VCaP (cell line): ENCODE results near the gene OTOS.

Source experiments
- H3K27ac ChIP-seq: fragments of 450-650 bp; 2 replicates; pipeline ENCODE4 v1.5.1; 2017
- TF ChIP-seq, protein P1 (sequence below): fragments of 450-650 bp; conservative IDR thresholded peaks from 2 replicates; pipeline ENCODE4 v1.5.1; 2017; ENCODE audit warnings: mild to moderate bottlenecking, moderate library complexity

Gene OTOS

DNA sequence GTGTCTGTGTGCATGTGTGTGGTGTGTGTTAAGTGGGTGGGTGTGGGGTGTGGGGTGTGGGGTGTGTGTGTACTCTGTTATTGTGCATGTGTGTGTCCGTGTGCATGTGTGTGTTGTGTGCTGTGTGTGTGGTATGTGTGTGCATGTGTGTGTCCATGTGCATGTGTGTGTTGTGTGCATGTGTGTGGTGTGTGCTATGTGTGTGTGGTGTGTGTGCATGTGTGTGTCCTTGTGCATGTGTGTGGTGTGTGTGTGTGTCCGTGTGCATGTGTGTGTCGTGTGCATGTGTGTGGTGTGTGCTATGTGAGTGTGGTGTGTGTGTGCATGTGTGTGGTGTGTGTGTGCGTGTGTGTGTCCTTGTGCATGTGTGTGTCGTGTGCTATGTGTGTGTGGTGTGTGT is 6.9 kb upstream of the OTOS start:
- TF ChIP-seq, protein P1, sequence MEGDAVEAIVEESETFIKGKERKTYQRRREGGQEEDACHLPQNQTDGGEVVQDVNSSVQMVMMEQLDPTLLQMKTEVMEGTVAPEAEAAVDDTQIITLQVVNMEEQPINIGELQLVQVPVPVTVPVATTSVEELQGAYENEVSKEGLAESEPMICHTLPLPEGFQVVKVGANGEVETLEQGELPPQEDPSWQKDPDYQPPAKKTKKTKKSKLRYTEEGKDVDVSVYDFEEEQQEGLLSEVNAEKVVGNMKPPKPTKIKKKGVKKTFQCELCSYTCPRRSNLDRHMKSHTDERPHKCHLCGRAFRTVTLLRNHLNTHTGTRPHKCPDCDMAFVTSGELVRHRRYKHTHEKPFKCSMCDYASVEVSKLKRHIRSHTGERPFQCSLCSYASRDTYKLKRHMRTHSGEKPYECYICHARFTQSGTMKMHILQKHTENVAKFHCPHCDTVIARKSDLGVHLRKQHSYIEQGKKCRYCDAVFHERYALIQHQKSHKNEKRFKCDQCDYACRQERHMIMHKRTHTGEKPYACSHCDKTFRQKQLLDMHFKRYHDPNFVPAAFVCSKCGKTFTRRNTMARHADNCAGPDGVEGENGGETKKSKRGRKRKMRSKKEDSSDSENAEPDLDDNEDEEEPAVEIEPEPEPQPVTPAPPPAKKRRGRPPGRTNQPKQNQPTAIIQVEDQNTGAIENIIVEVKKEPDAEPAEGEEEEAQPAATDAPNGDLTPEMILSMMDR, result no peak
- H3K27ac ChIP-seq, result no peak overlapping the region

DNA sequence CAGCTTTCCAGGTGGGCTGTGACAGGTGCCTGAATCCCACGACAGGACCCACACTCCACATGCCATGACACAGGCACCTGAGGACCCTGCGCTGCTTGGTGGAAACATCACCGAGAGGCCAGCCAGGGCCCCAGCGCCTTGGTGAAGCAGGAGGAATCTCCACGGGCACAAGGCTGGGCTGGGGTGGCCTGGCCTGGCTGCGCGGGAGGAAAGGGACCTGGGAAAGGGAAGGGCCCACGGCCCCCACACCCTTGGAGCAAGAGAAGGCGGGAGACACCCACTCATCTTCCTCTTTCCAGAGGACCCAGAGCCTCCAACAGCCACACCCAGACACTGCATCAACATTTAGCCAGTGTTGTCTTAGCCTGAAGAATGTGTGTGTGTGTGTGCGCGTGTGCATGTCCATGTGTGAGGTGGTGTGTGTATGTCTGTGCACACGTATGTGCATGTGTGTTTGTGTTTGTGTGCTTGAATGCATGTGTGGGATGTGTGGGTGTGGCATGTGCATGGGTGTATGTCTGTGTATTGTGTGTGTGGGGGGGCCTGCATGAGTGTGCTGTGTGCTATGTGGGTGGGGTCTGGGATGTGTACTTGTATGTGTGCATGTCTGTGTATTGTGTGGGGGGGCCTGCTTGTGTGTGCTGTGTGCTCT is 6.3 kb upstream of the OTOS start:
- no peak overlapping the region for H3K27ac ChIP-seq

DNA sequence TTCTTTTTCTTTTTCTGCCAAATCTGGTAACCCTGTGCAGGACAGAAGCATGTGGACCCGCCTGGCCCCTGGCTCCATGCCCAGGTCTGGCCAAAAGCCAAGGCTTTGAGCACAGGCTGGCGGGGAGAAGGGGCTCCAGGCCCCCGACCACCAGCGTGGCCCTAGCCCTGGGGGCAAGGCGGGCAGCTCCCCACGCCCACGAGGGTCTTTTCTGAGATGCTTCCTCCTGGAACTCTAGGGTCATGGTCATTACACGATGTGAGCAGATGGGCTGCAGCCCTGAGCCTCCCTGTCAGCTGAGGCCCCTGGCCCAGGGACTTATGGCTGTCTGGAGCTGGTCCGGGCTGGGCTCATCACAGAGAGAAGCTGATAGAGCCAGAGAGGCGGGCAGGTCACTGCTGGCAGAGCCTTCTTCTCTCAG is 5.7 kb upstream of the OTOS start:
- TF ChIP-seq, protein P1, result no peak
- H3K27ac ChIP-seq, result no peak overlapping the region

More for the DNA sequence above, 6.3 kb upstream of the OTOS start:
- TF ChIP-seq, protein P1, result no peak

DNA sequence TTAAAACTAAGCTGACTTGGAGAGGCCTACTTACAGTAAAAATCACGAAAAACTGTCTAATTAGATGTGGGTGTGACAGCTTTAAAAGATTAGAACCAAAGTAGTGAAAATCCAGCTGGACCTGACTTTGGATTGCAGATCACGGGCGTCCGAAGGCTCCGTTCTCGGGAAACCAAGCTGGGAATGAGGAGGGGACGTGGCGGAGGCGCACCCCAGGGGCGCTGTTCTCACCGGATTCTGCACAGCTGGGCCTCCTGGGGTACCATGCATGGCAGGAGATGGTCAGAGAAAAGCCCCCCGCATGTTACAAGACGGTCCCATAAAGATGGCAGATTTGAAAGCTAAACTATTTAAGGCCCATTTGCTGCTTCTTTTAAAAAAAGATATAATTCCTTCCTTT is 5.0 kb upstream of the OTOS start:
- TF ChIP-seq, protein P1, result no peak
- no peak overlapping the region for H3K27ac ChIP-seq

DNA sequence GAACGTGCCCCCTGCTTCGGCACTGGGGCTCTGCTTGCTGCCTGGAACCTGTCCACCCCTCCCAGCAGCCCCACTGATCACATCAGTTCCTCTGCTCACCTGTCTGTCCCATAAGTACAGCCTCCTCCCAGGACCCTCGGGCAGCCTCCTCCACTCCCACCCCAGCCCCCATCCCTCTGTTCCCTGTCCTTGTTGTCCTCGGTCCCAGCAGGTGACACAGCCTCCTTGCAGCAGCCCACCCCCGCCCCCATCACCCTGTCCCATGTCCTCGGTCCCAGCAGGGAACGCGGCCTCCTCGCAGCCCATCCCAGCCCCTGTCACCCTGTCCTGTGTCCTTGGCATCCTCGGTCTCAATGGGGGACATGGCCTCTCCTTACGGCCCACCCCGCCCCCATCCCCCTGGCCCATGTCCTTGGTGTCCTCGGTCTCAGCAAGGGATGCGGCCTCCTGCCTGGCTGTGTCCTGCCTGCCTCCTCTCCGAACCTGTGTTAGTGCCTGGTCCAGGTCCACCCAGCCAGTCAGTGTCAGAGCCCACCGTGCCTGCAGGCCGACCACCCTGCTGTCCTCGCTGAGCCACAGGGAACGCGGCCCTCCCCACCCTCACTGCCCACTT is 4.3 kb upstream of the OTOS start:
- H3K27ac ChIP-seq, result no peak overlapping the region
- TF ChIP-seq, protein P1, result no peak

DNA sequence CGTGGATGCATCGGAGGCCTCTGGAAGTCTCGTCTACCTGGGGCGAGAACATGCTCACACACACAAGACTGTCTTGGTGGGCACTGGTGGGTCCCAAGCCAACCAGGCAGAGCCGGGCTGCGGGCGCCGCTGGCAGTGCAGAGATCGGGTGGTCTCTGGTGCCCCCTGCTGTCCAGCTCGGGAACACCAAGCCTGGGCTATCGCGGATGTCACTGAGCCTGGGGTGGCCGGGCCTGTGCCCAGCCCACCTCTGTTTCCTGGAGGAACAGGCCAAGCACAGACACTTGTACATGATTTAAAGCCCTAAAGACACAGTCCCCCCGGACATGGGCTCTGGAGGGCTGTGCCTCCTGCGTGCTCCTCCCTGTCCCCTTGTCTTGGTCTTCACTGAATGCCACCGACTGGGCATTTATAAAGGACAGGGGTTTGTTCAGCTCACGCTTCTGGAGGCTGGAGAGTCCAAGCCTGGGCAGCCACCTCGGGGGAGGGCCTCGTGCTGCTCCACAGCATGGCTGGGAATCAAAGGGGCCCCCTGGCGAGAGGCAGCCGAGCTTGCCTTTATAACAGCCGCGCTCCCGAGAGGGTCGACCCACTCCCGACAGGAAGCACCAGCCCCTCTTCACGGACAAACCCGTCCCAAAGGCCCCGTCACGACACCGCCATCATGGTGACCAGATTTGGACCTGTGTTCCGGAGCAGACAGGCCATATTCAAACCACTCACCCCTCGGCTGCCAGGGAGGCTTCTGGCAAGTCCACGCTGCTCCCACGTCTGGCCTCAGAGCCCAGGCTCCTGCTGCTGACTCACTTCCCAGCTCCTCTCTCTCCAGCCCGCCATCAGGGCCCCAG is 3.6 kb upstream of the OTOS start:
- TF ChIP-seq, protein P1, result peak; percentile 91
- H3K27ac ChIP-seq, result no peak overlapping the region

DNA sequence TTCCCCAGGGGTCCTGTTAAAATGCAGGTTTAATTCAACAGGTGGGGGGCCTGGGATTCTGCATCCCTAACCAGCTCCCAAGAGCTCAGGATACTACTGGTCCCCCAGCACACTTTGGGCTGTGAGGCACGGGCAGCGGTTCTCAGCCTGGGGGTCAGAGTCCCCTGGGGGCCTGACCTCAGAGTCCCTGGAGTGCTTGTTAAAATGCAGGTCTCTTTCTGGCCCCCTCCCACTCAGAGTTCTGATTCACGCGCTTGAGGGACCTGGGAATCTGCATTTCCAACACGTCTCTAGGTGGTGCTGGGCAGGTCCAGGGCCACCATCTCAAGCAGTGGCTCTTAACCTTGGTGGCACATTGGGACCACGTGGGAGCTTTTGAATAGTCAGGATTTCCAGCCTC is 2.8 kb upstream of the OTOS start:
- TF ChIP-seq, protein P1, result no peak
- no peak overlapping the region for H3K27ac ChIP-seq
